PC-9 (cell line): ENCODE measurements around the gene RDH13. TPM values are rescaled to one million over a fixed set of nuclear protein-coding genes. Genes with fewer than 3 reads are reported as not detected.

ENCODE experiments used
- BruUV-seq: library from RNA; stranded (reverse); fragments of 400-500 nt; replicated peaks from 2 replicates; lab custom pipeline; 2021; lab: Mats Ljungman, UMichigan
- CTCF ChIA-PET: fragments of 300-600 bp; sonication (Branson Sonifier 250); formaldehyde crosslinking; loops from one replicate; lab custom pipeline; 2022; ENCODE audit warnings: antibody characterized with exemption; lab: Charles Lee
- POLR2A ChIA-PET: fragments of 300-600 bp; sonication (Branson Sonifier 250); formaldehyde crosslinking; loops from one replicate; lab custom pipeline; 2022; ENCODE audit warnings: antibody characterized with exemption; ENCODE audit not compliant: unreplicated experiment; lab: Charles Lee
- DNase-seq, 2 experiments: peaks; one replicate each; pipeline versions ENCODE4 v3.0.0 to v3.0.0-alpha.2; 2015 to 2022; ENCODE audit warnings: mixed read lengths in 1 of 2
- H2AFZ ChIP-seq: fragments of 200-600 bp; sonication (generic); 2 replicates; pipeline ENCODE4 v1.8.1; 2017; ENCODE audit warnings: antibody characterized with exemption
- H3F3A ChIP-seq: fragments of 200-600 bp; sonication (generic); 2 replicates; pipeline ENCODE4 v1.8.1; 2017; ENCODE audit warnings: antibody characterized with exemption, mild to moderate bottlenecking, low read depth; ENCODE audit not compliant: insufficient read depth
- H3K27ac ChIP-seq: fragments of 200-600 bp; sonication (generic); 2 replicates; pipeline ENCODE4 v1.6.1; 2016; ENCODE audit warnings: mixed run types
- H3K27me3 ChIP-seq: fragments of 200-600 bp; sonication (generic); 2 replicates; pipeline ENCODE4 v1.6.1; 2016; ENCODE audit warnings: low read depth, mixed run types; ENCODE audit not compliant: insufficient read depth
- H3K36me3 ChIP-seq: fragments of 200-600 bp; sonication (generic); 2 replicates; pipeline ENCODE4 v1.6.1; 2016; ENCODE audit warnings: low read depth, mixed run types
- H3K4me1 ChIP-seq: fragments of 200-600 bp; sonication (generic); replicated peaks from 2 replicates; pipeline ENCODE4 v1.6.1; 2016; ENCODE audit warnings: mixed run types; ENCODE audit not compliant: insufficient read depth
- H3K4me2 ChIP-seq: fragments of 200-600 bp; sonication (generic); 2 replicates; pipeline ENCODE4 v1.6.1; 2017; ENCODE audit warnings: mixed run types
- H3K4me3 ChIP-seq: fragments of 200-600 bp; sonication (generic); 2 replicates; pipeline ENCODE4 v1.6.1; 2016; ENCODE audit warnings: mixed run types
- H3K79me2 ChIP-seq: fragments of 200-600 bp; sonication (generic); 2 replicates; pipeline ENCODE4 v1.6.1; 2017; ENCODE audit warnings: low read depth, mixed run types
- H3K9me2 ChIP-seq: fragments of 200-600 bp; sonication (generic); 2 replicates; pipeline ENCODE4 v1.8.1; 2017; ENCODE audit warnings: mild to moderate bottlenecking; ENCODE audit not compliant: insufficient read depth
- H3K9me3 ChIP-seq: fragments of 200-600 bp; sonication (generic); 2 replicates; pipeline ENCODE4 v1.8.1; 2016; ENCODE audit warnings: low read depth; ENCODE audit not compliant: insufficient read depth
- H4K20me1 ChIP-seq: fragments of 200-600 bp; sonication (generic); 2 replicates; pipeline ENCODE4 v1.8.1; 2017; ENCODE audit not compliant: insufficient read depth
- EZH2 ChIP-seq: fragments of 200-600 bp; sonication (generic); IDR thresholded peaks from 2 replicates; pipeline ENCODE4 v1.8.0; 2017; ENCODE audit warnings: antibody characterized with exemption, low read depth
- intact Hi-C: fragments of 100-400 bp; cut with micrococcal nuclease; formaldehyde crosslinking; loops from one replicate; pipeline ENCODE4 v1.10.0; 2022; ENCODE audit not compliant: unreplicated experiment
- total RNA-seq: library from RNA; stranded (reverse); gene quantifications from 2 replicates; pipeline ENCODE4 v1.2.3, GENCODE V29; 2021
- TF ChIP-seq, protein P1 (sequence below): fragments of 200-600 bp; sonication (generic); conservative IDR thresholded peaks from 2 replicates; pipeline ENCODE4 v1.6.1; 2017; ENCODE audit warnings: mixed run types, antibody characterized with exemption, mild to moderate bottlenecking, moderate library complexity

Gene RDH13
- total RNA-seq, 1 experiment from 2014 or later, result 39.8 TPM

DNA sequence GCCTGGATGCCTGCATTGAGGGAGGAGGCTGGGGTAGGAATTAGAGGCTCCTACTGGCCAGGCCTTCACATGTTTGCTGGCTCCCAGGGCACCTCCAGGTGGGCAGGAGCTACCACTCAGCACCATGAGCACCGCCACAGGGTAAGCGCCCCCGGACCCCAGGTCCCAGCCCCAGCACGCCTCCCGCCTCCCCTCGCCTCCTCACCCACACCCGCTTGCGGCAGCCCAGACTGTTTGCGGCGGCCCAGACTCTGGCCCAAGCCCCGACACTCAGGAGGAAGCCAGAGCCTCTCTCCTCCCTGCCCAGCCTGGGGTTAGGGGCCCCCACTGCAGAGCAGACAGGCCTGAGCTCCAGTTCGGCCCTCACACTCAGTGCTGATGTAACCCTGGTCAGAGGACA, 13.4 kb upstream of the RDH13 start:
- Histone ChIP-seq H3K9me2 (no peaks in the 10 kb centered on the region), H3K4me3 (peak overlapping the region; percentile 60), H3K36me3 (no peaks in the 10 kb centered on the region), H3F3A (peaks cover 54% of the 10 kb centered on the region), H3K4me2 (peak overlapping the region; percentile 82), H3K79me2 (peaks cover 10% of the 10 kb centered on the region; the same call in 1 of the 2 replicates), H4K20me1 (no peaks in the 10 kb centered on the region), H3K9me3 (no peaks in the 10 kb centered on the region), H3K4me1 (peaks cover 27% of the 10 kb centered on the region), H3K27ac (peak overlapping the region; percentile 79), H3K27me3 (no peaks in the 10 kb centered on the region), H2AFZ (no peak overlapping the region)
- CTCF ChIA-PET, result no interaction called here
- intact Hi-C loops, result no loop called here
- DNase-seq, result no peak
- TF ChIP-seq EZH2, result no peak
- TF ChIP-seq, protein P1, sequence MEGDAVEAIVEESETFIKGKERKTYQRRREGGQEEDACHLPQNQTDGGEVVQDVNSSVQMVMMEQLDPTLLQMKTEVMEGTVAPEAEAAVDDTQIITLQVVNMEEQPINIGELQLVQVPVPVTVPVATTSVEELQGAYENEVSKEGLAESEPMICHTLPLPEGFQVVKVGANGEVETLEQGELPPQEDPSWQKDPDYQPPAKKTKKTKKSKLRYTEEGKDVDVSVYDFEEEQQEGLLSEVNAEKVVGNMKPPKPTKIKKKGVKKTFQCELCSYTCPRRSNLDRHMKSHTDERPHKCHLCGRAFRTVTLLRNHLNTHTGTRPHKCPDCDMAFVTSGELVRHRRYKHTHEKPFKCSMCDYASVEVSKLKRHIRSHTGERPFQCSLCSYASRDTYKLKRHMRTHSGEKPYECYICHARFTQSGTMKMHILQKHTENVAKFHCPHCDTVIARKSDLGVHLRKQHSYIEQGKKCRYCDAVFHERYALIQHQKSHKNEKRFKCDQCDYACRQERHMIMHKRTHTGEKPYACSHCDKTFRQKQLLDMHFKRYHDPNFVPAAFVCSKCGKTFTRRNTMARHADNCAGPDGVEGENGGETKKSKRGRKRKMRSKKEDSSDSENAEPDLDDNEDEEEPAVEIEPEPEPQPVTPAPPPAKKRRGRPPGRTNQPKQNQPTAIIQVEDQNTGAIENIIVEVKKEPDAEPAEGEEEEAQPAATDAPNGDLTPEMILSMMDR, result no peak
- BruUV-seq, result no TSS peak
- POLR2A ChIA-PET, result interaction anchor here (0.7 kb wide), 1 partner anchor 123 kb away, joined by 12 read pairs; no protein-coding TSS in a partner anchor

DNA sequence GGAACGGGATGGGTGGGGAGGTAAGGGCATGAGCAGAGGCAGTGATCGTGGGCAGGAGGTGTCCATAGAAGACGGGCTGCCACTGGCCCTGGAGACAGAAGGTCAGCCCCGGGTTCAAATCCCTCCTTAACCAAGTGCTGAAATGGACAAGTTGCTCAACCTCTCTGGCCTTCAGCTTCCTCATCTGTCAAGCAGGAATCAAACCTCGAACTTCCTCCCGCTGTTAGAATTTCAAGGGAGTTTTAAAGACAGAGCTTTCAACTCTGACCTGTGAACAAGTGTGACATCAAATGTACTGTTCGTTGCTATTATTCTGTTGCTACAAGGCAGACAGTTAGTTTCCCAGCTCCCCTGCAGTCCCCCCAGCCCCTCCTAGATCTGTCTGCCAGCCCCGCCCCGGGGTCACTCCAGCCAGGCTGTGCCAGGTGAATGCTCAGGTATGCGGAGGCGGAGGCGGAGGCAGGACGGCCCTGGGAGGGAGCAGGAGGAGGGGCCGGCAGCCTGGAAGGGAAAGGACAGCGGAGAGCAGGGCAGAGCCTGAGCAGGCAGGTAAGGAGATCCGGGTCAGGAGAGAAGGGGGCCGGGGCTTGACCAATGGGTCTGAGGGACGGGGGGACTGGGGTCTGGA, 12.5 kb upstream of the RDH13 start, which contains the start of gene EPS8L1:
EPS8L1 (plus strand) TSS at position 499 of the 628 bp plus-strand sequence. CDS start 576 bp downstream, outside the sequence.
- ChIA-PET CTCF (interaction anchor here (0.5 kb wide), 1 partner anchor 392 kb away, joined by 3 read pairs; no protein-coding TSS in a partner anchor), POLR2A (interaction anchor here (0.6 to 0.9 kb wide), 8 partner anchors 10 to 1203 kb away, joined by 3 to 10 read pairs (median 3); partner anchors contain the start of genes KMT5C, MBOAT7 and ZNF784)
- no peak within 1 kb of the TSS for H2AFZ ChIP-seq
- H3K4me2 ChIP-seq, result peak within 1 kb of the TSS; percentile 82
- intact Hi-C loops, result no loop called here
- BruUV-seq, result no TSS peak
- H3K4me3 ChIP-seq, result peak within 1 kb of the TSS; percentile 60
- no peaks in the 10 kb centered on the region for H3K9me2 ChIP-seq
- TF ChIP-seq EZH2, result no peak
- TF ChIP-seq, protein P1, result no peak
- no peaks in the 10 kb centered on the region for H3K36me3 ChIP-seq
- peak; percentile 92 to 97 for DNase-seq
- peaks cover 10% of the 10 kb centered on the region; the same call in 1 of the 2 replicates for H3K79me2 ChIP-seq
- H3K4me1 ChIP-seq, result peaks cover 32% of the 10 kb centered on the region
- H3K9me3 ChIP-seq, result no peaks in the 10 kb centered on the region
- H3F3A ChIP-seq, result peaks cover 50% of the 10 kb centered on the region
- H3K27me3 ChIP-seq, result no peaks in the 10 kb centered on the region
- H3K27ac ChIP-seq, result peak within 1 kb of the TSS; percentile 79
- no peaks in the 10 kb centered on the region for H4K20me1 ChIP-seq

DNA sequence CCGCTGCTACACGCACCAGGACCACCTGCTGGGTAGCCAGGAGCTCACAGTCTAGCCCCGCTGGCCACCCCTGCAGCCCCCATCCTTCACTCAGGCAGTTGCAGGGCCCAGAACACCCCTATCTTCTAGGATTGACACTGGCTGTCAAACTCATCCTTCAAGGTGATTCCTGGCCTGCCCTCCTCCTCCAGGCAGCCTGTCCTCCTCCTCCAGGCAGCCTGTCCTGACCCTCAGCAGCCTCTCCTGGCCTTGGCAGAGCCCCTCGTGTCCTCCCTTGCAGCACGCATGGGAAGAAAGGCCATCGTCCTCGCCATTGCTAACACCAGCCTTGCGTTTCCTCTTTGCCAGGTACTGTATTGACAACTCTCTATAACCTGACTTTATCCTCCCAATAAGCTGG, 9.0 kb upstream of the RDH13 start:
- peak in 1 of 2 experiments; percentile 25 for DNase-seq
- no peaks in the 10 kb centered on the region for H3K36me3 ChIP-seq
- no peak overlapping the region for H2AFZ ChIP-seq
- H3K4me3 ChIP-seq, result no peak overlapping the region
- H3K27me3 ChIP-seq, result no peaks in the 10 kb centered on the region
- POLR2A ChIA-PET, result interaction anchor here (0.5 kb wide), 1 partner anchor 9 kb away, joined by 5 read pairs; the partner anchor contains the start of gene RDH13
- peak overlapping the region; percentile 69 for H3K4me2 ChIP-seq
- intact Hi-C loops, result no loop called here
- H4K20me1 ChIP-seq, result no peaks in the 10 kb centered on the region
- BruUV-seq, result no TSS peak
- peaks cover 48% of the 10 kb centered on the region for H3F3A ChIP-seq
- no peaks in the 10 kb centered on the region for H3K9me3 ChIP-seq
- CTCF ChIA-PET, result no interaction called here
- H3K79me2 ChIP-seq, result peaks cover 6% of the 10 kb centered on the region; the same call in 1 of the 2 replicates
- no peaks in the 10 kb centered on the region for H3K9me2 ChIP-seq
- H3K4me1 ChIP-seq, result peaks cover 47% of the 10 kb centered on the region
- H3K27ac ChIP-seq, result peak overlapping the region; percentile 98
- TF ChIP-seq EZH2, result no peak
- TF ChIP-seq, protein P1, result no peak
